Hepatocyte (in vitro differentiated cells): ENCODE data around the gene PIEZO1. TPM values are rescaled to one million over a fixed set of nuclear protein-coding genes. Genes with fewer than 3 reads are reported as not detected.
A peak's percentile ranks its signal among the peaks of the same experiment; 100 is the strongest.

Experiments used
- DNase-seq: peaks from one replicate; pipeline ENCODE4 v3.0.0-alpha.2; 2016; ENCODE audit warnings: low spot score
- H2AFZ ChIP-seq: fragments of 200-600 bp; sonication (generic); 2 replicates; pipeline ENCODE4 v1.6.0; 2016; ENCODE audit warnings: antibody characterized with exemption, mild to moderate bottlenecking
- H3K27ac ChIP-seq: fragments of 200-600 bp; sonication (generic); 2 replicates; pipeline ENCODE4 v1.5.1; 2016; ENCODE audit warnings: mild to moderate bottlenecking
- H3K27me3 ChIP-seq: fragments of 200-600 bp; sonication (generic); 2 replicates; pipeline ENCODE4 v1.6.1; 2016
- H3K36me3 ChIP-seq: fragments of 200-600 bp; sonication (generic); replicated peaks from 2 replicates; pipeline ENCODE4 v1.5.1; 2016; ENCODE audit warnings: low read depth; ENCODE audit not compliant: insufficient read depth
- H3K4me1 ChIP-seq: fragments of 200-600 bp; sonication (generic); 2 replicates; pipeline ENCODE4 v1.5.1; 2016; ENCODE audit warnings: mild to moderate bottlenecking, moderate library complexity; ENCODE audit not compliant: insufficient read depth
- H3K4me2 ChIP-seq: fragments of 200-600 bp; sonication (generic); 2 replicates; pipeline ENCODE4 v1.6.0; 2016
- H3K4me3 ChIP-seq: fragments of 200-600 bp; sonication (generic); 2 replicates; pipeline ENCODE4 v1.5.1; 2016; ENCODE audit warnings: mild to moderate bottlenecking
- H3K79me2 ChIP-seq: fragments of 200-600 bp; sonication (generic); 2 replicates; pipeline ENCODE4 v1.6.0; 2017; ENCODE audit warnings: mild to moderate bottlenecking
- H3K9me2 ChIP-seq: fragments of 200-600 bp; sonication (generic); replicated peaks from 2 replicates; pipeline ENCODE4 v1.6.0; 2017; ENCODE audit warnings: mild to moderate bottlenecking; ENCODE audit not compliant: insufficient read depth
- H3K9me3 ChIP-seq: fragments of 200-600 bp; sonication (generic); 2 replicates; pipeline ENCODE4 v1.5.1; 2016; ENCODE audit warnings: low read depth, mild to moderate bottlenecking
- H4K20me1 ChIP-seq: fragments of 200-600 bp; sonication (generic); 2 replicates; pipeline ENCODE4 v1.6.0; 2016; ENCODE audit warnings: mild to moderate bottlenecking; ENCODE audit not compliant: insufficient read depth, poor library complexity, severe bottlenecking
- EZH2 ChIP-seq: fragments of 200-600 bp; sonication (generic); IDR thresholded peaks from 2 replicates; pipeline ENCODE4 v1.6.1; 2016; ENCODE audit warnings: antibody characterized with exemption, mild to moderate bottlenecking, borderline replicate concordance
- EZH2phosphoT487 ChIP-seq: fragments of 200-600 bp; sonication (generic); IDR thresholded peaks from one replicate; pipeline ENCODE4 v1.6.1; 2018; ENCODE audit warnings: antibody characterized with exemption, mild to moderate bottlenecking, low read depth, moderate library complexity; ENCODE audit not compliant: unreplicated experiment, severe bottlenecking
- WGBS: methylation state at CpG from one replicate; pipeline ENCODE4 v1.1.6; 2016; ENCODE audit warnings: low lambda C conversion rate; ENCODE audit errors: missing lambda C conversion rate; 5-methylcytosine and 5-hydroxymethylcytosine counted together
- polyA plus RNA-seq: library from polyadenylated mRNA; unstranded; fragments of >200 nt; fragmentation: Nextera tagmentation; extraction: Ambion mirVana; gene quantifications from 2 replicates; pipeline ENCODE4 v1.2.1, GENCODE V29; 2016
- total RNA-seq: library from RNA; depleted of rRNA; stranded (reverse); fragments of >200 nt; gene quantifications from 2 replicates; pipeline ENCODE4 v1.2.3, GENCODE V29; 2014
- TF ChIP-seq, protein P1 (sequence below): fragments of 200-600 bp; sonication (generic); IDR thresholded peaks from 2 replicates; pipeline ENCODE4 v1.5.1; 2016; ENCODE audit warnings: antibody characterized with exemption, mild to moderate bottlenecking; ENCODE audit not compliant: poor library complexity

Gene PIEZO1
- total and polyA plus RNA-seq, 2 experiments from 2014 or later = 70.6 to 77.0 TPM

DNA sequence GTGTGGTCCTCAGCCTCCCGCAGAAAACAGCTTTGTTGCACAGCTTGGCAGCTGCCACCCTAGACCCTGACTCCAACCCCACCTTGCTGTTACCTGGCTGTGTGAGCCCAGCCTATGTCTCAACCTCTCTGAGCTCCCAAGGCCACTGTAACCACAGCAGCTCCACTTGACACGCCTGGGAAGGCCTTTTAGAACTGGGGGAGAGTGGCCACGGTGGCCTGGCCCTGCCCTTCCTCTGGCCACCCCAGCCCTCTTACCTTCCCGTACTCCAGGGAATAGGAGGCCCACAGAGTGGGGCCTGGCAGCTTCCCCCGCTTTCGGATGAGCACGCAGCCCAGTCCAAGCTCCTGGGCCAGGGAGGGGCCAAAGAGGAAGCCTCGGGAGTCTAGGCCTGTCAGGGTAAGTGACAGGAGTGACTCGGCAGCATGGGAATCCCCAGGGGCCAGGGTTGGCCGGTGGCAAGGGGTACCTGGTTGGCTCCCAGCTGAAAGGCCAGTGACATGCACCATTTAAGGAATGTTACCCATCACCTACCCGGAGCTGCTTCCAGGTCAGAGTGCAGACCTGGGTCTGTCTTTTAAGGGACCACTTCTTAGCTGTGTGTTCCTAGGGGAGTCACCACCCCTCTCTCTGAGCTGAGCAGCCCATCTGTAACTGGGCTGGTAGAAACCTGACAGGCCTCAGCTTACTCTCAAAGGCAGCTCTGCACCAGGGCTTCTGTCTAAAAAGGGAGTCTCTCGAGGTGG is 25.3 kb upstream of the PIEZO1 start:
- no peak for TF ChIP-seq EZH2phosphoT487
- no peak for TF ChIP-seq EZH2
- TF ChIP-seq, protein P1, sequence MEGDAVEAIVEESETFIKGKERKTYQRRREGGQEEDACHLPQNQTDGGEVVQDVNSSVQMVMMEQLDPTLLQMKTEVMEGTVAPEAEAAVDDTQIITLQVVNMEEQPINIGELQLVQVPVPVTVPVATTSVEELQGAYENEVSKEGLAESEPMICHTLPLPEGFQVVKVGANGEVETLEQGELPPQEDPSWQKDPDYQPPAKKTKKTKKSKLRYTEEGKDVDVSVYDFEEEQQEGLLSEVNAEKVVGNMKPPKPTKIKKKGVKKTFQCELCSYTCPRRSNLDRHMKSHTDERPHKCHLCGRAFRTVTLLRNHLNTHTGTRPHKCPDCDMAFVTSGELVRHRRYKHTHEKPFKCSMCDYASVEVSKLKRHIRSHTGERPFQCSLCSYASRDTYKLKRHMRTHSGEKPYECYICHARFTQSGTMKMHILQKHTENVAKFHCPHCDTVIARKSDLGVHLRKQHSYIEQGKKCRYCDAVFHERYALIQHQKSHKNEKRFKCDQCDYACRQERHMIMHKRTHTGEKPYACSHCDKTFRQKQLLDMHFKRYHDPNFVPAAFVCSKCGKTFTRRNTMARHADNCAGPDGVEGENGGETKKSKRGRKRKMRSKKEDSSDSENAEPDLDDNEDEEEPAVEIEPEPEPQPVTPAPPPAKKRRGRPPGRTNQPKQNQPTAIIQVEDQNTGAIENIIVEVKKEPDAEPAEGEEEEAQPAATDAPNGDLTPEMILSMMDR = no peak
- Histone ChIP-seq H2AFZ (no peak overlapping the region), H3K4me2 (peak overlapping the region; percentile 89), H3K4me3 (peak overlapping the region; percentile 73), H3K36me3 (no peaks in the 10 kb centered on the region), H4K20me1 (peaks cover 6% of the 10 kb centered on the region), H3K27me3 (no peaks in the 10 kb centered on the region), H3K4me1 (peaks cover 17% of the 10 kb centered on the region), H3K27ac (peak overlapping the region; percentile 92), H3K9me3 (no peaks in the 10 kb centered on the region), H3K9me2 (no peaks in the 10 kb centered on the region), H3K79me2 (peaks cover 15% of the 10 kb centered on the region)
- no peak for DNase-seq
- WGBS = 56% methylated on average over 12 of the region's 12 CpGs

DNA sequence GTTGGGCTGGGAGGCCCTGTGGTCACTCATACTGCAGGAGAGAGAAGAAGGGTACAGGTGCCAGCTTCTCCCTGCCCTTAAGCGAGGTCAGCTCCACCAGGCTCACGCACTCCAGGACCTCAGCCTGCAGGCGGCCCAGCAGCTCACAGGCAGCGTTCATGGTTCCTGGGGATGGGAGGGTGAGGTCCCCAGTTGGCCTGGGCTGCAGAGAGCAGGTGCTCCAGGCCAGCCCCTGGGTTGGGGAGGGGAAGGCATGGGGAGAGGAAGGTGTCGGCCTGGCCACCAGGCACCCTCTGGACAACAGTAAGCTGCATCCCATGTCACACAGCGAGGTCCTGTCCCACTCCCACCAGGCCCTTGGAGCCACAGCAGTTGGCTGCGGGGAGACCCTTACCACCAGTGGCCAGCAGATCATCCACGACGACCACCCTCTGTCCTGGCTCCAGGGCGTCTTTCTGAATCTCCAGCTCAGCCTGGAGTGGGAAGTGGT is 24.7 kb upstream of the PIEZO1 start:
- no peaks in the 10 kb centered on the region for H3K36me3 ChIP-seq
- H3K27ac ChIP-seq = no peak overlapping the region
- H3K9me2 ChIP-seq = no peaks in the 10 kb centered on the region
- DNase-seq = no peak
- H3K4me3 ChIP-seq = no peak overlapping the region
- H4K20me1 ChIP-seq = peaks cover 6% of the 10 kb centered on the region
- peaks cover 21% of the 10 kb centered on the region for H3K79me2 ChIP-seq
- no peaks in the 10 kb centered on the region for H3K9me3 ChIP-seq
- H2AFZ ChIP-seq = no peak overlapping the region
- WGBS = 89% methylated on average over 10 of the region's 10 CpGs
- H3K4me2 ChIP-seq = peak overlapping the region; percentile 89
- no peak for TF ChIP-seq EZH2
- TF ChIP-seq, protein P1 = no peak
- TF ChIP-seq EZH2phosphoT487 = no peak
- no peaks in the 10 kb centered on the region for H3K27me3 ChIP-seq
- H3K4me1 ChIP-seq = peaks cover 20% of the 10 kb centered on the region

- no peaks in the 10 kb centered on the region for H3K36me3 ChIP-seq
- no peak overlapping the region for H2AFZ ChIP-seq
- H3K79me2 ChIP-seq = peaks cover 25% of the 10 kb centered on the region
- 86% methylated on average over 10 of the region's 10 CpGs for WGBS
- peaks cover 6% of the 10 kb centered on the region for H4K20me1 ChIP-seq
- no peak for DNase-seq
- no peak overlapping the region for H3K4me2 ChIP-seq
- no peaks in the 10 kb centered on the region for H3K27me3 ChIP-seq
- TF ChIP-seq, protein P1 = no peak
- TF ChIP-seq EZH2phosphoT487 (no peak), EZH2 (no peak)
- no peaks in the 10 kb centered on the region for H3K9me3 ChIP-seq
- H3K9me2 ChIP-seq = no peaks in the 10 kb centered on the region
- no peak overlapping the region for H3K4me3 ChIP-seq
- no peak overlapping the region for H3K27ac ChIP-seq
- peaks cover 26% of the 10 kb centered on the region for H3K4me1 ChIP-seq
These were observed 24.2 kb upstream of the PIEZO1 start for GRCh38 chr16:88809068-88809675.
